ENCODE results near the gene CCDC137. TPM values are rescaled to one million over a fixed set of nuclear protein-coding genes. Genes with fewer than 3 reads are reported as not detected.

CCDC137 gene
- total and polyA plus RNA-seq, 12 donors, result 7.5 to 46.0 (median 15.3) TPM

DNA sequence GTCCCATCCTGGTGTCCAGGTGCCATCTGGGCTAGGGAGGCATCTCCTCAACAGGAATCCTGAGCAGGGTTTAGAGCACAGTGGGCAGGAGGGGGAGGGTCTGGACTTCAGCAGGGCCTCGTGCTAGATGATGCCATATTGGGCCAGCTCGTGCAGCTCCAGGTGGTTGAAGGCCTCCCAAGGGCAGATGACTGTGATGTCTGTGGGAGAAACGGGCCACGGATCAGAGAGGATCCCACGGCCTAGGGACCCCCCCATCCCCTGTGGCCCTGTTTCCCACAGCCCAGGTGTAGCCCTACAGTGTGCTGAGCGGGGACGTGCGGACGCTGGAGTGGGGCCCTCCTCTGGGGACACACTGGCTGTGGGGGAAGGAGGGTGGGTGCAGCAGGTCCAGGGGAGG is 15.6 kb upstream of the CCDC137 start:
- H3K4me1 ChIP-seq (replicated peaks in 1 of 2), result no peaks in the 10 kb centered on the region
- no peaks in the 10 kb centered on the region for H3K9me3 ChIP-seq (replicated peaks in 1 of 3)
- no peak overlapping the region for H3K4me3 ChIP-seq
- peak overlapping the region in 1 of 5 donors; percentile 83 for H3K27ac ChIP-seq
- intact Hi-C loops (cut with DNase I), result no loop called here
- DNase-seq, result no peak
- WGBS, 4 donors, result 67 to 78% (median 77%) methylated on average over 8 to 9 of the region's 9 CpGs
- no peaks in the 10 kb centered on the region for H3K36me3 ChIP-seq (replicated peaks in 1 of 2)
- TF ChIP-seq, protein P1, sequence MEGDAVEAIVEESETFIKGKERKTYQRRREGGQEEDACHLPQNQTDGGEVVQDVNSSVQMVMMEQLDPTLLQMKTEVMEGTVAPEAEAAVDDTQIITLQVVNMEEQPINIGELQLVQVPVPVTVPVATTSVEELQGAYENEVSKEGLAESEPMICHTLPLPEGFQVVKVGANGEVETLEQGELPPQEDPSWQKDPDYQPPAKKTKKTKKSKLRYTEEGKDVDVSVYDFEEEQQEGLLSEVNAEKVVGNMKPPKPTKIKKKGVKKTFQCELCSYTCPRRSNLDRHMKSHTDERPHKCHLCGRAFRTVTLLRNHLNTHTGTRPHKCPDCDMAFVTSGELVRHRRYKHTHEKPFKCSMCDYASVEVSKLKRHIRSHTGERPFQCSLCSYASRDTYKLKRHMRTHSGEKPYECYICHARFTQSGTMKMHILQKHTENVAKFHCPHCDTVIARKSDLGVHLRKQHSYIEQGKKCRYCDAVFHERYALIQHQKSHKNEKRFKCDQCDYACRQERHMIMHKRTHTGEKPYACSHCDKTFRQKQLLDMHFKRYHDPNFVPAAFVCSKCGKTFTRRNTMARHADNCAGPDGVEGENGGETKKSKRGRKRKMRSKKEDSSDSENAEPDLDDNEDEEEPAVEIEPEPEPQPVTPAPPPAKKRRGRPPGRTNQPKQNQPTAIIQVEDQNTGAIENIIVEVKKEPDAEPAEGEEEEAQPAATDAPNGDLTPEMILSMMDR (IDR thresholded peaks at IDR 0.05), result no peak
- no peak for TF ChIP-seq POLR2A (IDR thresholded peaks at IDR 0.05)
- peaks cover 30% of the 10 kb centered on the region for H3K27me3 ChIP-seq

DNA sequence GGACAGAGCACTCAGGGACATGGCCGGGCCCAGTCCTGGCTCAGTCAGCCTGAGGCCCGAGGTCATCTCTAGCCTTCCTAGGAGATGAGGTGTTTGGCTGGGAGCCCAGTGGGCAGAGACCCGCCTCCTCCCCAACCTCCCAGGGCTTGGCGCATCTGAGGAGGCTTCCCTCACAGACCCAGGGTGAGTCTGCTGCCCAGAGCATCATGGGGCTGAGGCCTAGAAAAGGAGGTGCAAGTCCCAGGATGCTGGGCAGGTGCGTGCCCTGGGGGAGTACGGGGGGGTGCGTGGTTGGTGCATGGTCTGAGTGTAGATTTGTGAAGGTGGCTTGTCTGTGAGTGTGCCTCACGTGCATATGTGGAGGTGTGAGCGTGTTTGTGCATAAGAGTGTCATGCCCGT is 14.8 kb upstream of the CCDC137 start:
- Histone ChIP-seq H3K4me3 (no peak overlapping the region), H3K36me3 (replicated peaks in 1 of 2) (no peaks in the 10 kb centered on the region), H3K27ac (peak overlapping the region in 1 of 5 donors; percentile 83), H3K9me3 (replicated peaks in 1 of 3) (no peaks in the 10 kb centered on the region), H3K4me1 (replicated peaks in 1 of 2) (no peaks in the 10 kb centered on the region), H3K27me3 (peaks cover 30% of the 10 kb centered on the region)
- WGBS, 4 donors, result 47 to 90% (median 52%) methylated on average over 6 to 10 of the region's 10 CpGs
- peak in 1 of 2 donors; percentile 30 for TF ChIP-seq POLR2A (IDR thresholded peaks at IDR 0.05)
- TF ChIP-seq, protein P1 (IDR thresholded peaks at IDR 0.05), result no peak
- peak; percentile 87 to 96 (median 95) for DNase-seq
- intact Hi-C loops (cut with DNase I), result no loop called here

DNA sequence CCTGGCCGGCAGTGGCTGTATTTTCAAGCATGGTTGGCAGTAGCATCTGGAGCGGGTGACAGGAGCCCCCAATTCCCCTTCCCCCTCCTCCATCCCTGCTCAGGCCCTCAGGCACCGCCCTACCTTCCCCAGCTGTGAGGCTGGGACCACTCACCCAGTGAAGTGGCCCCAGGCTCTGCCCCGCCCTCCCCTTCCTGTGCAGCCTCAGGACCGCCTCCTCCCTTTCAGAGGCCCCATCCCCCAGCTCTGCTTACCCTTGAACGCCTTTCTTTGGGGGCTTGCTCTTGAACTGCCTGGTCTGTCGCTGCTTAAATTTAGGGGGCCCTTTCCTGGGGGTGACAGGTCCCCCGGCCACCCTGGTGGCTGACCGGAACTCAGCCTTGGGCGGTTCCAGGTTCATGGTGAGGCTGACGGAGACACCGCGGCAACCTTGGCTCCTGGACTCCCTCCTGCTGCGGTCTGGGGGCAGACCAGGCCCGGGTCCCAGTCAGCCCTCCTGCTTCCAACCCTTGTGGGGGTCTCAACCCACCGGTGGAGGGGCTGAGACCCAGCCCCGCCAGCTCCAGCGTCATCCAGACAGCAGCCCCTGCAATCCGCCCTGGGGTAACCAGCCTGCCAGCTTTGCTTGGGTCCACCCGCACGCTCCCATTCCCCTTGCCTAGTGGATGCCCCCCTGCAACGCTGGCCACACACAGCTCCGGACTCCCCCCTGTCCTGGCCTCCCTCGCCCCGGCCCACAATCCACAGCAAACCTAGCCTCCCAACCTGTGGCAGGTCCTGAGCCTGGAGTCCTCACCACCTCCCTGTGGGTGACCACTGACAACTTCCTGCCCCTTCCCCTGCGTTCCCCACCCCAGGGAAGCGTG is 13.4 kb upstream of the CCDC137 start:
- Histone ChIP-seq H3K4me1 (replicated peaks in 1 of 2) (no peaks in the 10 kb centered on the region), H3K27me3 (peaks cover 22% of the 10 kb centered on the region), H3K4me3 (no peak overlapping the region), H3K27ac (no peak overlapping the region), H3K36me3 (replicated peaks in 1 of 2) (no peaks in the 10 kb centered on the region), H3K9me3 (replicated peaks in 1 of 3) (no peaks in the 10 kb centered on the region)
- 40 to 55% (median 48%) methylated on average over 8 to 27 of the region's 27 CpGs for WGBS, 4 donors
- no peak for DNase-seq
- intact Hi-C loops (cut with DNase I), result no loop called here
- TF ChIP-seq, protein P1 (IDR thresholded peaks at IDR 0.05), result no peak
- TF ChIP-seq POLR2A (IDR thresholded peaks at IDR 0.05), result no peak

DNA sequence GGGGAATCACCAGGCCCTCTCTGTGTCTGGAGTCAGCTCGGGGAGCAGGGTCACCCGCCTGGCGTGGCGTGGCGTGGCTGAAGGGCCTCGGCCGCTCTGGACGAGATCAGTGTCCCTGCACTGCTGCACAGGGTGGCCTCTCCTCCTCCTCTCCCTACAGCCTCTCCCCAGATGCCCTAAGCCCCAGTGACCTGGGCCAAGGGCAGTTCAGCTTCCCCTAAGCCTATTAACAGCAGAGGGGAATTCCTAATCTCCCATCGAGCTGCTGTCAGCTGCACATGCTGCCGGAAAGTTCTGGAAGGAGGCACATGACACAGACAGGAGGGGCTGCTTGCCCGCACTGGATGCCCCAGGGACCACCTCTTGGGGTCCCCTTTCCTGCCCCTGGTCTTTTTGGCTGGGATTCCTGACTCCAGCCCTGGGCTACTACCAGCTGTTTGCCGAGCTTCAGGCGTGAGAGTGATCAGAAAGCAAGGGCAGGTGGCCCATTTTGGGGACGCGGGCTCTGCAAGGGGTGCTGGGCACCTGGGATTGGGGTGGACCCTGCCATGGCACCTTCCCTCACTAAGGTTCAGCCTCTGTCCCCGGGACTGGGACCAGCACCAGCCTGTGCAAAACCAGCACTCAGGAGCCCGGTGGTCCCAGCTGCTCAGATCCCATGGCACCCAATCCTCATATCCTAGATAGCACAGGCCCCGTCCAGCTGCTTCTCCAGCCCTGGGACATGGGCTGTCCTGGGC is 11.0 kb upstream of the CCDC137 start:
- H3K4me1 ChIP-seq (replicated peaks in 1 of 2), result no peaks in the 10 kb centered on the region
- no peak for DNase-seq
- TF ChIP-seq, protein P1 (IDR thresholded peaks at IDR 0.05), result no peak
- no peak for TF ChIP-seq POLR2A (IDR thresholded peaks at IDR 0.05)
- no peaks in the 10 kb centered on the region for H3K27me3 ChIP-seq
- 50 to 90% (median 79%) methylated on average over 4 to 18 of the region's 18 CpGs for WGBS, 4 donors
- intact Hi-C loops (cut with DNase I), result no loop called here
- H3K4me3 ChIP-seq, result no peak overlapping the region
- H3K36me3 ChIP-seq (replicated peaks in 1 of 2), result no peaks in the 10 kb centered on the region
- no peaks in the 10 kb centered on the region for H3K9me3 ChIP-seq (replicated peaks in 1 of 3)
- H3K27ac ChIP-seq, result no peak overlapping the region
